HG02610 (cell line): ENCODE data around the gene TSR3.

ENCODE experiments used
- ATAC-seq: cut with Tn5 transposase; IDR thresholded peaks from one replicate; pipeline ENCODE4 v1.9.1; 2021; ENCODE audit warnings: mild to moderate bottlenecking, moderate library complexity; ENCODE audit not compliant: unreplicated experiment

Gene TSR3

GRCh38 chr16:1378087-1378803 is 26.6 kb upstream of the TSR3 start:
- no peak for ATAC-seq

DNA sequence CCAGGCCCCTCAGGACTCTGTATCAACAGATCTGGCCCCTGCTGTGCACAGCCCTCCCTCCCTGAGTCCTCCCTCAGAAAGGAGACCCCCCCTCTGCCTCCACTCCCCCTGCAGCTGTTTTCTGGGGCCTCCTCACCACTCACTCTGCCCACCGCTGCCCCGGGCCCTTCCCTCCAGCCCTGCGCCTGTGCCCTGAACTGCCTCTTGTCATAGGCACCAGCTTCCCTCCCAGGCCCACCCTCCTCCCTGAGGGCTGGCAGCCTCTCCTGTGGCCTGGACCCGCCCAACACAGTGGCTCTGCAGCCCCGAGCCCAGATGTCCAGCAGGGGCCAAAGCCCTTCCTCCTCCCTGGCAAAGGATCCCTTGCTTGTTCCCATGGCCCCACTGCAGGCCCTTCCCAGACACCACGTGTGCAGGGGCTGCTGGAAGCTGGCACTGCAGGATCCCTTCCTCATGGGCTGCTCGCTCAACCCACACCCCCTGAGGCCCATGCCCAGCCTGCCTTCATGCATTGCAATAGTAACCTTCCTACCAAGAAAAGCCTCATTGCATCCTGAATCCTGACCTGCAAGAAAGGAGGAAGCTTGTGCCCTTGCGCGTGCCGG is 25.8 kb upstream of the TSR3 start:
- no peak for ATAC-seq

DNA sequence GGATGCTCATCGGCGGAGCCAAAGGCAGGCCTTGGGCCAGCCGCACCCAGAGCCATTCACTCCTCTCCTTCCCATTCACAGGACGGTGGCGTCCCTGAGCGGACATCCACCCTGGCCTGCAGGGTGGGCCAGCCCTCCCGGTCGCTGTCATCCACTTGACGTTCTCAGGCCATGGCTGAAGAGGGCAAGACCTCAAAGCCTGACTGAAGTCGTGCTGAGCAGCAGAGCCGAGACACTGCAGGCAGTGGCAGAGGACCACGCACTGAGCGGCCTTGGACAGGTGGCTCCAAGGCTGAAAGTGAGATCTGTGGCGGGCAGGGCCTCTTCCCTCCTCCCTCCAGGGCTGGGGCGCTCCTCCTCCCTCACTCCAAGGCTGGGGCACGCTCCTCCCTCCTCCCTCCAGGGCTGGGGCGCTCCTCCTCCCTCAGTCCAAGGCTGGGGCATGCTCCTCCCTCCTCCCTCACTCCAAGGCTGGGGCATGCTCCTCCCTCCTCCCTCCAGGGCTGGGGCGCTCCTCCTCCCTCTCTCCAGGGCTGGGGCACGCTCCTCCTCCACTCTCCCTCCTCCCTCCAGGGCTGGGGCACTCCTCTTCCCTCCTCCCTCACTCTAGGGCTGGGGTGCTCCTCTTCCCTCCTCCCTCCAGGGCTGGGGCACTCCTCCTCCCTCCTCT is 24.2 kb upstream of the TSR3 start:
- no peak for ATAC-seq

DNA sequence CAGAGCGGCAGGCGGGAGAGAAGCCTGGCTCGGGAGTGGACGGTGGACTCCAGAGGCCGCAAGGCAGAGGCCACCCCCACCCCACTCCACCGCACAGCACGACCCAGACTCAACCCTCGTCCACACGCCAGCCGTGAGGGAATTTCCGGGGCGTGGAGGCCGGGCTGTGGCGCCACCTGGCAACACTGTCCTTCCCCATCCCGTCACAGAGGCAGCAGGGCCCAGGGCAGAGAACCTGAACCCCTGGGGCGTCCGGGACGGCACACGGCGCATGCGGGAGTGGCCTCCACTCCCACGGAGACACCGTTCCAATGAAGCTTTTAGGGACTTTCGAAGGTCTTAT is 23.6 kb upstream of the TSR3 start:
- ATAC-seq = no peak

GRCh38 chr16:1374418-1375297 is 23.0 kb upstream of the TSR3 start:
- no peak for ATAC-seq

DNA sequence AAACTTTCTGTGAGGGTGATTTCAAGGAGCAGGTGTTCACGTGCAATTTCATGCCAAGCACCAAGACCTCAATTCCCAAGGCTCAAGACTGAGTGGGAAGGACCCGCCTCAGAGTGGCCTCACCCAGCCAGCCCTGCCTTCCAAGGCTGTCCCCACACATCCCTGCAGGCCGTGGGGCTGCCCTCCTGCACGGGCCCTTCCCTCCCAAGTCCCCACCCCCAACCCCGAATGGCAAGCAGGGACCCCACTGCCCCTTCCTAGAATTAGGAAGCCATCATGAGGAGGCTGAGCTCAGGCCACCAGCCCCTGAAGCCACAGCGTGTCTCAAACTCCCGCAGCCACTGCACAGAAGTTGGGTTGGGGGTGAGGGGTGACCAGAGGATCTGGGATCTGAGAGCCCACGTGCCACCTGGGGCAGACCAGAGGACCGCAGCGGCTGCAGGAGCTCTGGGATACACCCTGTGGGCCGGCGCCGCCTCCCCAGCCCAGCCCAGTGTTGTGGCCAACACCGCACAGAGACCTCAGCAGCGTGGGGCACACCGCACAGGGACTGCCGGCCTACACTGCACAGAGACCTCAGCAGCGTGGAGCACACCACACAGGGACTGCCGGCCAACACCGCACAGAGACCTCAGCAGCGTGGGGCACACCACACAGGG is 20.7 kb upstream of the TSR3 start:
- no peak for ATAC-seq

GRCh38 chr16:1371054-1371978 is 19.6 kb upstream of the TSR3 start:
- no peak for ATAC-seq

GRCh38 chr16:1367486-1368174 is 16.0 kb upstream of the TSR3 start:
- ATAC-seq = no peak

- no peak for ATAC-seq
Measured at GRCh38 chr16:1366712-1367299, 15.1 kb upstream of the TSR3 start.

- ATAC-seq = no peak
Measured at GRCh38 chr16:1366060-1366711, 14.5 kb upstream of the TSR3 start.

- ATAC-seq = no peak
Measured at GRCh38 chr16:1364510-1364909, 12.8 kb upstream of the TSR3 start.

DNA sequence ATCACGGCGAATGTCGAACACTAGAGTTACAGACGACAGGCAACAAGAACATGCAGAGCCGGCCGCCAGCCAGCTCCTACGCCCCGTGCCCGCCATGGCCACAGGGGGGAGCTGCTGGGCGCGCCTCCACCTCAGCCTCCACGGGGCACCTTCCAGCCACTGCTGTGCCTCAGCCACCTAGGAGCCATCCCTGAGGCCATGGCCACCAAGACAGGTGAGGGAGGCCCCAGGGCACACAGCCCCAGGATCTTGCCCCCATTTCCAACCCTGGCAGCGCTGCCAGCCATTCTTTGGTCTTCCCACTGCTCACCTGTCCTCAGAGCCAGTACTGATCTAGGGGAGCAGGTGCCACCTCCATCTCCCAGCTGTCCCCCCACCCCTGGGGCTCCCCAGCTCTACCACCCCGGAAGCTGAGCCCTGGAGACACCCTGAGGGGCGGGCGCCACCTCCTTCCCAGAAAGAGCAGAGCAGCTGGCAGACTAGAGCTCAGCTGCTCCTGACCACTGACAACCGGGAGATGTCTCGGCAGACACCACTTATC is 11.9 kb upstream of the TSR3 start:
- no peak for ATAC-seq

DNA sequence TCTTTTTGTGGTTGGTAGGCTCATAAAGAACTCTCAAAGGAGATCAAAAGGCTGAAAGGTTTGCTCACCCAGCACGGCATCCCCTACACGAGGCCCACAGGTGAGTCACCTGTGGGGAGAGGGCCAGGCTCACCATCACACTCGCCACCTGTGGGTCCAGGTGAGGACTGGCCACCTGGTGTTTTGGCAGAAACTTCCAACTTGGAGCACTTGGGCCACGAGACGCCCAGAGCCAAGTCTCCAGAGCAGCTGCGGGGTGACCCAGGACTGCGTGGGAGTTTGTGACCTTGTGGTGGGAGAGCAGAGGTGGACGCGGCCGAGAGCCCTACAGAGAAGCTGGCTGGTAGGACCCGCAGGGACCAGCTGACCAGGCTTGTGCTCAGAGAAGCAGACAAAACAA is 11.1 kb upstream of the TSR3 start:
- no peak for ATAC-seq

- ATAC-seq = no peak
Measured at GRCh38 chr16:1361685-1362360, 10.1 kb upstream of the TSR3 start.

- ATAC-seq = no peak
Measured at GRCh38 chr16:1357906-1358566, 6.4 kb upstream of the TSR3 start.

- no peak for ATAC-seq
Measured at GRCh38 chr16:1356061-1356900, 4.6 kb upstream of the TSR3 start.
